PFSK-1 (cell line): ENCODE data around the gene SPATA3.

Experiments
- POLR2AphosphoS5 ChIP-seq: IDR thresholded peaks from 2 replicates; pipeline ENCODE4 v1.6.1; 2012; ENCODE audit warnings: low read depth, mild to moderate bottlenecking, control low read depth, low read length, moderate library complexity
- SIN3A ChIP-seq: IDR thresholded peaks from 2 replicates; pipeline ENCODE4 v1.6.1; 2012; ENCODE audit warnings: mild to moderate bottlenecking, low read length, moderate library complexity, borderline replicate concordance; ENCODE audit not compliant: insufficient read depth
- TF ChIP-seq, protein P1 (sequence below), 2 experiments: IDR thresholded peaks; 2 replicates each; pipeline versions ENCODE4 v1.6.1 to v1.8.0; 2011 to 2012; ENCODE audit warnings: low read depth in 2 of 2, low read length in 2 of 2, control low read depth in 1 of 2, inconsistent platforms in 1 of 2, mild to moderate bottlenecking in 1 of 2, moderate library complexity in 1 of 2; ENCODE audit not compliant: insufficient read depth in 1 of 2

DNA sequence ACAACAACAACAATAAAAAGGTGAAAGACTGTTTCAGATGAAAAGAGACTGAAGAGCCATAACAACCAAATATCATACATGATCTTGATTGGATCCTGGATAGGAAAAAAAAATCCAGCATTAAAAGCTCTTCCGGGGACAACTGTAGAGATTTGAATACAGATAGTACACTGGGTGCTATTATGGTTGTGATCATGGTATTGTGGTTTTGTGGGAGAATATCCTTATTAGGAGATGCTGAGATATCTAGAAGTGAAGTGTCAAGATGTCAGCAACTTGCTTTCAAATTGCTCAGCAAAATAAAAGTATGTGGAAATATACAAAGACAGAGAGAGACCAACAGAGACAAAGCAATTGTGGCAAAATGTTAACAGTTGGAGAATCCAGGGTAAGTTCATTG is 15.5 kb upstream of the SPATA3 start:
- TF ChIP-seq SIN3A (no peak), POLR2AphosphoS5 (no peak)
- TF ChIP-seq, protein P1, sequence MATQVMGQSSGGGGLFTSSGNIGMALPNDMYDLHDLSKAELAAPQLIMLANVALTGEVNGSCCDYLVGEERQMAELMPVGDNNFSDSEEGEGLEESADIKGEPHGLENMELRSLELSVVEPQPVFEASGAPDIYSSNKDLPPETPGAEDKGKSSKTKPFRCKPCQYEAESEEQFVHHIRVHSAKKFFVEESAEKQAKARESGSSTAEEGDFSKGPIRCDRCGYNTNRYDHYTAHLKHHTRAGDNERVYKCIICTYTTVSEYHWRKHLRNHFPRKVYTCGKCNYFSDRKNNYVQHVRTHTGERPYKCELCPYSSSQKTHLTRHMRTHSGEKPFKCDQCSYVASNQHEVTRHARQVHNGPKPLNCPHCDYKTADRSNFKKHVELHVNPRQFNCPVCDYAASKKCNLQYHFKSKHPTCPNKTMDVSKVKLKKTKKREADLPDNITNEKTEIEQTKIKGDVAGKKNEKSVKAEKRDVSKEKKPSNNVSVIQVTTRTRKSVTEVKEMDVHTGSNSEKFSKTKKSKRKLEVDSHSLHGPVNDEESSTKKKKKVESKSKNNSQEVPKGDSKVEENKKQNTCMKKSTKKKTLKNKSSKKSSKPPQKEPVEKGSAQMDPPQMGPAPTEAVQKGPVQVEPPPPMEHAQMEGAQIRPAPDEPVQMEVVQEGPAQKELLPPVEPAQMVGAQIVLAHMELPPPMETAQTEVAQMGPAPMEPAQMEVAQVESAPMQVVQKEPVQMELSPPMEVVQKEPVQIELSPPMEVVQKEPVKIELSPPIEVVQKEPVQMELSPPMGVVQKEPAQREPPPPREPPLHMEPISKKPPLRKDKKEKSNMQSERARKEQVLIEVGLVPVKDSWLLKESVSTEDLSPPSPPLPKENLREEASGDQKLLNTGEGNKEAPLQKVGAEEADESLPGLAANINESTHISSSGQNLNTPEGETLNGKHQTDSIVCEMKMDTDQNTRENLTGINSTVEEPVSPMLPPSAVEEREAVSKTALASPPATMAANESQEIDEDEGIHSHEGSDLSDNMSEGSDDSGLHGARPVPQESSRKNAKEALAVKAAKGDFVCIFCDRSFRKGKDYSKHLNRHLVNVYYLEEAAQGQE (IDR thresholded peaks at IDR 0.05; ENCODE audit: insufficient read depth in 1 of 2, low read depth in 2 of 2, low read length in 2 of 2): no peak
